Measurements from ENCODE around the gene SLC16A3.

GRCh38 chr17:82246365-82247181, 17.7 kb downstream of the SLC16A3 start:
- no peak for TF ChIP-seq CTCF (IDR thresholded peaks at IDR 0.05)
- TF ChIP-seq POLR2A (IDR thresholded peaks at IDR 0.05) = no peak
